ENCODE data around the gene OR2A12. TPM values are rescaled to one million over a fixed set of nuclear protein-coding genes. Genes with fewer than 3 reads are reported as not detected.
A peak's percentile ranks its signal among the peaks of the same experiment; 100 is the strongest.

OR2A12 gene
- total RNA-seq, 1 donor from 2014 or later, result not detected

- H3K27ac ChIP-seq, result no peak overlapping the region
- intact Hi-C loops (cut with DNase I), result no loop called here
- H3K4me3 ChIP-seq, result no peak overlapping the region
- no peak for DNase-seq
- no peaks in the 10 kb centered on the region for H3K36me3 ChIP-seq
- peaks cover 7% of the 10 kb centered on the region for H3K27me3 ChIP-seq
- H3K4me1 ChIP-seq, result no peaks in the 10 kb centered on the region
- TF ChIP-seq, protein P1, sequence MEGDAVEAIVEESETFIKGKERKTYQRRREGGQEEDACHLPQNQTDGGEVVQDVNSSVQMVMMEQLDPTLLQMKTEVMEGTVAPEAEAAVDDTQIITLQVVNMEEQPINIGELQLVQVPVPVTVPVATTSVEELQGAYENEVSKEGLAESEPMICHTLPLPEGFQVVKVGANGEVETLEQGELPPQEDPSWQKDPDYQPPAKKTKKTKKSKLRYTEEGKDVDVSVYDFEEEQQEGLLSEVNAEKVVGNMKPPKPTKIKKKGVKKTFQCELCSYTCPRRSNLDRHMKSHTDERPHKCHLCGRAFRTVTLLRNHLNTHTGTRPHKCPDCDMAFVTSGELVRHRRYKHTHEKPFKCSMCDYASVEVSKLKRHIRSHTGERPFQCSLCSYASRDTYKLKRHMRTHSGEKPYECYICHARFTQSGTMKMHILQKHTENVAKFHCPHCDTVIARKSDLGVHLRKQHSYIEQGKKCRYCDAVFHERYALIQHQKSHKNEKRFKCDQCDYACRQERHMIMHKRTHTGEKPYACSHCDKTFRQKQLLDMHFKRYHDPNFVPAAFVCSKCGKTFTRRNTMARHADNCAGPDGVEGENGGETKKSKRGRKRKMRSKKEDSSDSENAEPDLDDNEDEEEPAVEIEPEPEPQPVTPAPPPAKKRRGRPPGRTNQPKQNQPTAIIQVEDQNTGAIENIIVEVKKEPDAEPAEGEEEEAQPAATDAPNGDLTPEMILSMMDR (IDR thresholded peaks at IDR 0.05), result no peak
- ATAC-seq, result no peak
- no peaks in the 10 kb centered on the region for H3K9me3 ChIP-seq
These were observed 14.5 kb downstream of the OR2A12 start for GRCh38 chr7:144100607-144101006.

DNA sequence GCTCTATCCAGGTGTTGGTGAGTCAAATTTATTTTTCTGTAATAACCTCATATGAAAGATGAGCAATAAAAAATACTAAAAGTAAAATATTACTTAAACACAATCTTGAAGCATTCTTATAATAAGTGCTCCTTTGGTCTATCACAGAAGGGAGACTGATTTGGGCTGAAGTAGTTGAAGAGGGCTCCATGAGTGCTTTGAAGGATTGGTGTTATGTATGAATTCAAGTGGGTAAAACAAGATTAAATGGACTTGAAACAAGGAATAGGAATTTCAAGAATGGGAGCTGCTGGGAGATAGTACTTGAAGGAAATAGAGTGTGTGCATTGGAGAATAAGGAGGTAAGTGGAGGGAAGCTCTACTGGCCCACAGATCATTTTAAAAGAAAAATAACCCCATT is 16.0 kb downstream of the OR2A12 start:
- Histone ChIP-seq H3K4me1 (no peaks in the 10 kb centered on the region), H3K36me3 (no peaks in the 10 kb centered on the region), H3K27me3 (peaks cover 7% of the 10 kb centered on the region), H3K9me3 (no peaks in the 10 kb centered on the region), H3K4me3 (no peak overlapping the region), H3K27ac (no peak overlapping the region)
- TF ChIP-seq, protein P1 (IDR thresholded peaks at IDR 0.05), result no peak
- ATAC-seq (peak; percentile 71), DNase-seq (no peak)
- intact Hi-C loops (cut with DNase I), result no loop called here

DNA sequence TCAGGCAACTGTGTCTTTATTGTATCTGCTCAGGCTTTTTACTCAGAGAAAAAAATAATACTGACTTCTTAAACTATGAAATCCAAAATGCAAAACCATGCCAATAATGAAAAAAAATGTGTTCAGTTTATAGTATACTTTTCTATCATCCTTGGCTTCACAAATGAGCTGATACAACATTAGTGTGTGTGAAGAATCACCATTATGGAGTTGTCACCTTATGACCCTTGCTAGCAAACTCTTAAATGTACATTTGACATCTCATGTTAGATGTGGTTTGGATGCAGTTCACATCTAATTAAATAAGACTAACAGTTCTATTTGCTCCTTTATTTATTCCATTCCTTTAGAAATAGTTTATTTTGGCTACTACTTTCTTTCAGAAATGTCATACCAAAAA is 19.1 kb downstream of the OR2A12 start:
- no peak overlapping the region for H3K27ac ChIP-seq
- H3K27me3 ChIP-seq, result no peaks in the 10 kb centered on the region
- no peak overlapping the region for H3K4me3 ChIP-seq
- H3K36me3 ChIP-seq, result no peaks in the 10 kb centered on the region
- ATAC-seq (no peak), DNase-seq (no peak)
- H3K9me3 ChIP-seq, result no peaks in the 10 kb centered on the region
- TF ChIP-seq, protein P1 (IDR thresholded peaks at IDR 0.05), result no peak
- intact Hi-C loops (cut with DNase I), result no loop called here
- no peaks in the 10 kb centered on the region for H3K4me1 ChIP-seq

- Histone ChIP-seq H3K4me1 (no peaks in the 10 kb centered on the region), H3K27me3 (peaks cover 3% of the 10 kb centered on the region), H3K9me3 (no peaks in the 10 kb centered on the region), H3K27ac (no peak within 1 kb of the TSS), H3K4me3 (no peak within 1 kb of the TSS), H3K36me3 (no peaks in the 10 kb centered on the region)
- DNase-seq, result no peak
- TF ChIP-seq, protein P1 (IDR thresholded peaks at IDR 0.05), result no peak
- intact Hi-C loops (cut with DNase I), result no loop called here
- ATAC-seq, result no peak
These were observed 23.2 kb downstream of the OR2A12 start, which contains the start of gene OR2A2 for GRCh38 chr7:144109283-144109682. TSS of gene OR2A2 (plus strand) at chr7:144109583. CDS start at chr7:144109583, 0 bp downstream.

- ATAC-seq (no peak), DNase-seq (no peak)
- Histone ChIP-seq H3K4me1 (no peaks in the 10 kb centered on the region), H3K27ac (no peak overlapping the region), H3K9me3 (no peaks in the 10 kb centered on the region), H3K27me3 (peaks cover 3% of the 10 kb centered on the region), H3K4me3 (no peak overlapping the region), H3K36me3 (no peaks in the 10 kb centered on the region)
- intact Hi-C loops (cut with DNase I), result no loop called here
- TF ChIP-seq, protein P1 (IDR thresholded peaks at IDR 0.05), result no peak
These were observed 24.2 kb downstream of the OR2A12 start for GRCh38 chr7:144110272-144110671.

GRCh38 chr7:144113651-144114050 is 27.6 kb downstream of the OR2A12 start:
- Histone ChIP-seq H3K27ac (no peak overlapping the region), H3K9me3 (no peaks in the 10 kb centered on the region), H3K27me3 (peaks cover 3% of the 10 kb centered on the region), H3K4me3 (no peak overlapping the region), H3K36me3 (no peaks in the 10 kb centered on the region), H3K4me1 (no peaks in the 10 kb centered on the region)
- ATAC-seq, result no peak
- TF ChIP-seq, protein P1 (IDR thresholded peaks at IDR 0.05), result no peak
- DNase-seq, result no peak
- intact Hi-C loops (cut with DNase I), result no loop called here
